ENCODE results near the gene NTN1.

NTN1 gene

GRCh38 chr17:8997994-8998628, 23.2 kb upstream of the NTN1 start:
- POLR2A ChIA-PET = no interaction called here
- peak; percentile 77 for TF ChIP-seq CTCF (IDR thresholded peaks at IDR 0.05; ENCODE audit: insufficient read depth, low read length, missing control alignments)
- CTCF ChIA-PET = interaction anchor here (0.7 to 2.7 kb wide), 17 partner anchors 10 to 536 kb away, joined by 3 to 27 read pairs (median 3); no protein-coding TSS in a partner anchor
- DNase-seq (ENCODE audit: low read depth, low spot score) = no peak
- no peak overlapping the region for H3K4me3 ChIP-seq (ENCODE audit: low read depth, low read length)

- ChIA-PET CTCF (interaction anchor here (1.9 kb wide), 1 partner anchor 520 kb away, joined by 9 read pairs; no protein-coding TSS in a partner anchor), POLR2A (no interaction called here)
- no peak for TF ChIP-seq CTCF (IDR thresholded peaks at IDR 0.05; ENCODE audit: insufficient read depth, low read length, missing control alignments)
- DNase-seq (ENCODE audit: low read depth, low spot score) = no peak
- no peak overlapping the region for H3K4me3 ChIP-seq (ENCODE audit: low read depth, low read length)
Observed at GRCh38 chr17:9001559-9001958, 19.8 kb upstream of the NTN1 start.

DNA sequence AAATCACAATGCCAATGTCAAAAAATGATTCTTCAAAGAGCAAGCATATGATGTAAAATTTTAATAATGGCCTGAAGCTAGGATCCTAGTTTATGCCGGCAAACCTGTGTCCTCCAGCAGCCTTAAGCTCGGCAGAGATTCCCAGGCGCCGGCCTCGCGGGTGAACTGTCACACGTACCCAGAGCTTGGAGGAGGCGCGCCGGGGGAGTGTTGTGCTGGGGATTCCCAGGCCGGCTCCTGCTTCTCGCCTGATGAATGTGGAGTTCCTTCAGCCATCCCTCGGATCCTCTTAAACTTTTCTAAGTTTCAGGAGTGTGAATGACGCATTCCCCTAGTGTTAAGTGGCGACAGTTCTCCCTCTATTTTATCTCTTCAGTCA, 19.1 kb upstream of the NTN1 start:
- DNase-seq (ENCODE audit: low read depth, low spot score) = no peak
- CTCF ChIA-PET = interaction anchor here (1.9 kb wide), 1 partner anchor 520 kb away, joined by 9 read pairs; no protein-coding TSS in a partner anchor
- POLR2A ChIA-PET = no interaction called here
- TF ChIP-seq CTCF (IDR thresholded peaks at IDR 0.05; ENCODE audit: insufficient read depth, low read length, missing control alignments) = no peak
- H3K4me3 ChIP-seq (ENCODE audit: low read depth, low read length) = no peak overlapping the region

DNA sequence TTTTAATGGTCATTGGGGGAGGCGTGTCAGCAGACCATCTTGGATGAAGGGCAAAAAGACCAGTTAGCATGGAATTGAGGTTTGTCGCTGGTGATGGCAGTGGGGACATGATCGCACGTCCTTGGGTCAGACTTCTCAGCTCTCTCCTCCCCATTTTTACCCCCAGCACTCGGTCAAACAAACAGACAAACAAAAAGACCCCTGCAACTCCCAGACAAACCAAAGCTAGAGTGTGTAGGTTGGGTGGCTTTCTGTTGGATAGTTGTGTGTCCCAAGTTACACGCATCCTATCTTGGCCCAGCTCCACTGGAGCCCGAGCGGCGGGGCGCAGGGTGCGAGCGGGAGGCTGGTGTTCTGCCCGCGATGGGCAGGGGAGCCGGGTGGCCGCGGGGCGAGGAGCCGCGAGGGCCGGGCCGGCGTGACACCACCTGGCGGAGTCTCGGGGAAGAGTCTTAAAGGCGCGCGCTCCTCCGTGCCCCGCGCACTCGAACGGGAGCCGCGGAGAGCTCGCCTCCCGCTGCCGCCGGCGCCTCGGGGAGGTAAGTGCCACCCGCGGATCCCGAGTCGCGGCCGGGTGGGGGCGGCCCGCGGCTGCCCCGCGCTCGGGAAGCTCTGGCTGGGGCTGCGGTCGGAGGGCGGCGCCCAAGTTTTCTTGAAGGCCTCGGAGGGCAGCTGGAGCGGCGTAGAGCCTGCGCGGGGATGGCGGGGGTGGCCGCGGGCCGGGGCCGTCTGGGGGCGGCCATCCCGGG, 18.5 kb upstream of the NTN1 start:
- CTCF ChIA-PET = interaction anchor here (0.8 to 1.9 kb wide), 2 partner anchors 517 to 519 kb away, joined by 3 to 9 read pairs; no protein-coding TSS in a partner anchor
- no peak for DNase-seq (ENCODE audit: low read depth, low spot score)
- no peak for TF ChIP-seq CTCF (IDR thresholded peaks at IDR 0.05; ENCODE audit: insufficient read depth, low read length, missing control alignments)
- POLR2A ChIA-PET = no interaction called here
- no peak overlapping the region for H3K4me3 ChIP-seq (ENCODE audit: low read depth, low read length)

GRCh38 chr17:9003355-9004131, 17.8 kb upstream of the NTN1 start:
- ChIA-PET CTCF (interaction anchor here (0.8 to 1.9 kb wide), 2 partner anchors 516 to 518 kb away, joined by 3 to 9 read pairs; no protein-coding TSS in a partner anchor), POLR2A (no interaction called here)
- DNase-seq (ENCODE audit: low read depth, low spot score) = no peak
- H3K4me3 ChIP-seq (ENCODE audit: low read depth, low read length) = no peak overlapping the region
- no peak for TF ChIP-seq CTCF (IDR thresholded peaks at IDR 0.05; ENCODE audit: insufficient read depth, low read length, missing control alignments)
